ENCODE results near the gene COX6A1.

GRCh38 chr12:120453060-120453750, 15.3 kb downstream of the COX6A1 start:
- TF ChIP-seq, protein P1, sequence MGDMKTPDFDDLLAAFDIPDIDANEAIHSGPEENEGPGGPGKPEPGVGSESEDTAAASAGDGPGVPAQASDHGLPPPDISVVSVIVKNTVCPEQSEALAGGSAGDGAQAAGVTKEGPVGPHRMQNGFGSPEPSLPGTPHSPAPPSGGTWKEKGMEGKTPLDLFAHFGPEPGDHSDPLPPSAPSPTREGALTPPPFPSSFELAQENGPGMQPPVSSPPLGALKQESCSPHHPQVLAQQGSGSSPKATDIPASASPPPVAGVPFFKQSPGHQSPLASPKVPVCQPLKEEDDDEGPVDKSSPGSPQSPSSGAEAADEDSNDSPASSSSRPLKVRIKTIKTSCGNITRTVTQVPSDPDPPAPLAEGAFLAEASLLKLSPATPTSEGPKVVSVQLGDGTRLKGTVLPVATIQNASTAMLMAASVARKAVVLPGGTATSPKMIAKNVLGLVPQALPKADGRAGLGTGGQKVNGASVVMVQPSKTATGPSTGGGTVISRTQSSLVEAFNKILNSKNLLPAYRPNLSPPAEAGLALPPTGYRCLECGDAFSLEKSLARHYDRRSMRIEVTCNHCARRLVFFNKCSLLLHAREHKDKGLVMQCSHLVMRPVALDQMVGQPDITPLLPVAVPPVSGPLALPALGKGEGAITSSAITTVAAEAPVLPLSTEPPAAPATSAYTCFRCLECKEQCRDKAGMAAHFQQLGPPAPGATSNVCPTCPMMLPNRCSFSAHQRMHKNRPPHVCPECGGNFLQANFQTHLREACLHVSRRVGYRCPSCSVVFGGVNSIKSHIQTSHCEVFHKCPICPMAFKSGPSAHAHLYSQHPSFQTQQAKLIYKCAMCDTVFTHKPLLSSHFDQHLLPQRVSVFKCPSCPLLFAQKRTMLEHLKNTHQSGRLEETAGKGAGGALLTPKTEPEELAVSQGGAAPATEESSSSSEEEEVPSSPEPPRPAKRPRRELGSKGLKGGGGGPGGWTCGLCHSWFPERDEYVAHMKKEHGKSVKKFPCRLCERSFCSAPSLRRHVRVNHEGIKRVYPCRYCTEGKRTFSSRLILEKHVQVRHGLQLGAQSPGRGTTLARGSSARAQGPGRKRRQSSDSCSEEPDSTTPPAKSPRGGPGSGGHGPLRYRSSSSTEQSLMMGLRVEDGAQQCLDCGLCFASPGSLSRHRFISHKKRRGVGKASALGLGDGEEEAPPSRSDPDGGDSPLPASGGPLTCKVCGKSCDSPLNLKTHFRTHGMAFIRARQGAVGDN (CRISPR knock-in tag; IDR thresholded peaks at IDR 0.05): no peak
- TF ChIP-seq, protein P2, sequence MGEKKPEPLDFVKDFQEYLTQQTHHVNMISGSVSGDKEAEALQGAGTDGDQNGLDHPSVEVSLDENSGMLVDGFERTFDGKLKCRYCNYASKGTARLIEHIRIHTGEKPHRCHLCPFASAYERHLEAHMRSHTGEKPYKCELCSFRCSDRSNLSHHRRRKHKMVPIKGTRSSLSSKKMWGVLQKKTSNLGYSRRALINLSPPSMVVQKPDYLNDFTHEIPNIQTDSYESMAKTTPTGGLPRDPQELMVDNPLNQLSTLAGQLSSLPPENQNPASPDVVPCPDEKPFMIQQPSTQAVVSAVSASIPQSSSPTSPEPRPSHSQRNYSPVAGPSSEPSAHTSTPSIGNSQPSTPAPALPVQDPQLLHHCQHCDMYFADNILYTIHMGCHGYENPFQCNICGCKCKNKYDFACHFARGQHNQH (CRISPR knock-in tag; IDR thresholded peaks at IDR 0.05): no peak
- TF ChIP-seq SIN3A (IDR thresholded peaks at IDR 0.05; ENCODE audit: borderline replicate concordance, low read depth, low read length) (no peak), HBP1 (CRISPR knock-in tag; IDR thresholded peaks at IDR 0.05; ENCODE audit: low read depth) (no peak), MYC (CRISPR knock-in tag; IDR thresholded peaks at IDR 0.05; ENCODE audit: borderline replicate concordance) (no peak), THAP11 (CRISPR knock-in tag; IDR thresholded peaks at IDR 0.05) (no peak), MTF1 (CRISPR knock-in tag; IDR thresholded peaks at IDR 0.05) (no peak), JUND (CRISPR knock-in tag; IDR thresholded peaks at IDR 0.05) (no peak), ZBTB7A (CRISPR knock-in tag; IDR thresholded peaks at IDR 0.05) (no peak), ZNF207 (IDR thresholded peaks at IDR 0.05; ENCODE audit: borderline replicate concordance) (no peak)

Data from HepG2 (cell line).